HCT116 (cell line): ENCODE results near the gene CIART. TPM values are rescaled to one million over a fixed set of nuclear protein-coding genes. Genes with fewer than 3 reads are reported as not detected.

Source experiments
- ATAC-seq: fragments of 200-7000 bp; cut with Tn5 transposase; 2 replicates; pipeline ENCODE4 v1.9.1; 2020; ENCODE audit warnings: mild to moderate bottlenecking, moderate library complexity
- BruUV-seq: library from RNA; stranded (reverse); fragments of 400-500 nt; replicated peaks from 2 replicates; lab custom pipeline; 2021; lab: Mats Ljungman, UMichigan
- CTCF ChIA-PET: fragments of 300-600 bp; sonication (Branson Sonifier 250); formaldehyde crosslinking; loops from one replicate; lab custom pipeline; 2021; ENCODE audit warnings: antibody characterized with exemption; lab: Charles Lee
- POLR2A ChIA-PET: fragments of 300-600, 350-600 bp; sonication (Branson Sonifier 250); formaldehyde crosslinking; loops from one replicate; lab custom pipeline; 2021; ENCODE audit warnings: antibody characterized with exemption; lab: Charles Lee
- RAD21 ChIA-PET, 2 experiments: fragments of 300-600 bp; sonication (Branson Sonifier 250); formaldehyde crosslinking; loops; one replicate each; lab custom pipeline; 2023; ENCODE audit warnings: low total read pairs in 2 of 2; ENCODE audit not compliant: uncharacterized antibody in 2 of 2, unreplicated experiment in 2 of 2, low non-redundant PET in 1 of 2; lab: Charles Lee
- DNase-seq: peaks from one replicate; pipeline ENCODE4 v3.0.0-alpha.2; 2010; ENCODE audit warnings: low read depth, low spot score
- H2AFZ ChIP-seq: fragments of 200-600 bp; shearing (Covaris generic), sonication (generic); 2 replicates; pipeline ENCODE4 v1.6.1; 2017; ENCODE audit warnings: low read depth, mixed run types, mixed read lengths, antibody characterized with exemption, low read length; ENCODE audit not compliant: poor library complexity, severe bottlenecking
- H3K27ac ChIP-seq: 2 replicates; pipeline ENCODE4 v1.5.1; 2012; ENCODE audit warnings: low read depth, low read length
- H3K27me3 ChIP-seq: fragments of 200-600 bp; sonication (generic); 2 replicates; pipeline ENCODE4 v1.6.1; 2016; ENCODE audit warnings: mixed run types, low read length, mixed read lengths; ENCODE audit not compliant: insufficient read depth
- H3K36me3 ChIP-seq, 2 experiments: fragments of 200-500 bp in 1 of 2; fragments of 200-600 bp in 1 of 2; sonication (Bioruptor generic) in 1 of 2; sonication (generic) in 1 of 2; 2 replicates each; pipeline versions ENCODE4 v1.5.1 to v1.6.1; 2014 to 2016; ENCODE audit warnings: low read length in 2 of 2, inconsistent platforms in 1 of 2, mixed read lengths in 1 of 2, mixed run types in 1 of 2; ENCODE audit not compliant: insufficient read depth in 2 of 2, control insufficient read depth in 1 of 2
- H3K4me1 ChIP-seq, 2 experiments: fragments of 200-600 bp in 1 of 2; sonication (generic) in 1 of 2; 2 replicates each; pipeline versions ENCODE4 v1.5.1 to v1.6.1; 2012 to 2017; ENCODE audit warnings: low read length in 2 of 2, inconsistent platforms in 1 of 2, mild to moderate bottlenecking in 1 of 2, mixed read lengths in 1 of 2, mixed run types in 1 of 2, moderate library complexity in 1 of 2; ENCODE audit not compliant: insufficient read depth in 2 of 2, control insufficient read depth in 1 of 2
- H3K4me2 ChIP-seq: fragments of 200-600 bp; sonication (generic); 2 replicates; pipeline ENCODE4 v1.6.1; 2017; ENCODE audit warnings: mixed run types, low read length, mixed read lengths
- H3K4me3 ChIP-seq, 2 experiments: fragments of 200-600 bp in 1 of 2; sonication (generic) in 1 of 2; replicated peaks in 1 of 2; 2 replicates each; pipeline ENCODE4 v1.5.1; 2011 to 2016; ENCODE audit warnings: low read length in 2 of 2, control low read depth in 1 of 2, low read depth in 1 of 2, mild to moderate bottlenecking in 1 of 2, mixed read lengths in 1 of 2, mixed run types in 1 of 2
- H3K79me2 ChIP-seq: fragments of 200-600 bp; sonication (generic); 2 replicates; pipeline ENCODE4 v1.6.1; 2017; ENCODE audit warnings: mild to moderate bottlenecking, mixed run types, low read length, moderate library complexity, mixed read lengths; ENCODE audit not compliant: insufficient read depth
- H3K9ac ChIP-seq: fragments of 200-600 bp; sonication (generic); 2 replicates; pipeline ENCODE4 v1.6.1; 2016; ENCODE audit warnings: low read length, mixed read lengths
- H3K9me2 ChIP-seq: fragments of 200-600 bp; sonication (generic), shearing (Covaris generic); 2 replicates; pipeline ENCODE4 v1.6.1; 2017; ENCODE audit warnings: mixed run types, mild to moderate bottlenecking, moderate library complexity; ENCODE audit not compliant: insufficient read depth
- H3K9me3 ChIP-seq, 2 experiments: fragments of 200-500 bp in 1 of 2; fragments of 200-600 bp in 1 of 2; sonication (Bioruptor generic) in 1 of 2; sonication (generic) in 1 of 2; 2 replicates each; pipeline ENCODE4 v1.6.1; 2014 to 2017; ENCODE audit warnings: low read length in 2 of 2, mixed read lengths in 2 of 2, inconsistent platforms in 1 of 2, low read depth in 1 of 2, mild to moderate bottlenecking in 1 of 2, mixed run types in 1 of 2, moderate library complexity in 1 of 2; ENCODE audit not compliant: control insufficient read depth in 1 of 2, insufficient read depth in 1 of 2
- H4K20me1 ChIP-seq: fragments of 200-600 bp; sonication (generic), shearing (Covaris generic); 2 replicates; pipeline ENCODE4 v1.6.1; 2017; ENCODE audit warnings: mixed run types, mild to moderate bottlenecking, moderate library complexity; ENCODE audit not compliant: insufficient read depth
- CBX3 ChIP-seq: IDR thresholded peaks from 2 replicates; pipeline ENCODE4 v1.6.1; 2012; ENCODE audit warnings: low read depth
- EGR1 ChIP-seq: IDR thresholded peaks from 2 replicates; pipeline ENCODE4 v1.6.1; 2012; ENCODE audit warnings: low read depth
- EZH2phosphoT487 ChIP-seq: fragments of 200-600 bp; IDR thresholded peaks from 2 replicates; pipeline ENCODE4 v1.6.1; 2018; ENCODE audit warnings: antibody characterized with exemption, borderline replicate concordance
- JUND ChIP-seq: IDR thresholded peaks from 2 replicates; pipeline ENCODE4 v1.6.1; 2012
- POLR2AphosphoS5 ChIP-seq: IDR thresholded peaks from 2 replicates; pipeline ENCODE4 v1.6.1; 2011; ENCODE audit warnings: mild to moderate bottlenecking, low read depth, low read length, moderate library complexity
- SP1 ChIP-seq: IDR thresholded peaks from 2 replicates; pipeline ENCODE4 v1.6.1; 2012; ENCODE audit warnings: low read depth
- TCF7L2 ChIP-seq: IDR thresholded peaks from 2 replicates; pipeline ENCODE4 v1.7.0; 2011; ENCODE audit warnings: borderline replicate concordance, inconsistent platforms; ENCODE audit not compliant: insufficient read depth, insufficient read length; ENCODE audit errors: extremely low read depth
- YY1 ChIP-seq: IDR thresholded peaks from 2 replicates; pipeline ENCODE4 v1.6.1; 2011; ENCODE audit warnings: low read length, low read depth, moderate library complexity, mild to moderate bottlenecking; ENCODE audit not compliant: insufficient replicate concordance; ENCODE audit errors: extremely low read depth
- ZFX ChIP-seq: fragments of 450-650 bp; IDR thresholded peaks from 2 replicates; pipeline ENCODE4 v1.6.1; 2017
- intact Hi-C: fragments of 100-400 bp; cut with micrococcal nuclease; formaldehyde crosslinking; loops from 2 replicates; pipeline ENCODE4 v1.10.0; 2022
- total RNA-seq: library from RNA; stranded (reverse); gene quantifications from one replicate; pipeline ENCODE4 v1.2.1, GENCODE V29; 2021; ENCODE audit not compliant: unreplicated experiment
- TF ChIP-seq, protein P1 (sequence below): IDR thresholded peaks from 2 replicates; pipeline ENCODE4 v1.6.1; 2011; ENCODE audit warnings: mild to moderate bottlenecking, low read length, moderate library complexity; ENCODE audit not compliant: insufficient replicate concordance; ENCODE audit errors: extremely low read depth
- TF ChIP-seq, protein P2 (sequence below): IDR thresholded peaks from 2 replicates; pipeline ENCODE4 v1.6.1; 2012; ENCODE audit warnings: low read depth
- TF ChIP-seq, protein P3 (sequence below): IDR thresholded peaks from 2 replicates; pipeline ENCODE4 v1.6.1; 2012
- TF ChIP-seq, protein P4 (sequence below): IDR thresholded peaks from 2 replicates; pipeline ENCODE4 v1.6.1; 2012

The CIART gene
- total RNA-seq, 1 experiment from 2014 or later = 0.22 TPM

DNA sequence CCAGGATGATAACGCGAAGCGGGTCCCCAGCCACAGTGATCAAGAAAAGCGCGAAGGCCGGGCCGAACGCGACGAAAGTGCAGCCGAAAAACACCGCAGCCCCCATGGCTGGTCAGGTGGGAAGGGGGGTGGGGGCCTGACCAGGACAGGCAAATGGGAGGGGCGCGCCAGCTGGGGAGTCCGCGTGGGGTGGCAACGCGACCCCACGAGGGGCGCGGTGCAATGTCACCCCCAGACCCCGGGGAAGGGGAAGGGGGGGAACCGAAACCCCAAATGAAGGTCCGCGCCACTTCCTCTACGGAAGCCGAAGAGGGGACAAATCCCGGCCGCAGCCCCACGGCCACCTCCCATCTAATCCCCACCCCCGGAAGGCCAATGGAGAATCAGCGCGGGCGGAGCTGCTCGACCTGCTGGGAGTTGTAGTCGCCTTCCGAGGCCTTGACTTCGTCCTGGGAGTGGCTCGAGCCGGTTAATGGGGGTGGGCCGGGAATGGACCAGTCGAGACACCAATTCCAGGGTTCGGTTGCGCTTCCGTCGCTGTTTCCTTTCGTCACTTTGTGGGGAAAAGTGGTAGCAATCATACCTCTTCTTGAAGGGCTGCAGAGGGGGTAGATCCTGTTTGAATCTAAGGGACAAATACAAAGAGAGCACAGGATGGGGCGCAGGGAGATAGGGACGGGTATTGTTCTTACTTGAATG is 13.5 kb upstream of the CIART start, which contains the start of gene APH1A:
TSS of gene APH1A (minus strand) at position 312 of the 699 bp plus-strand sequence. CDS start at position 106, 206 bp downstream.
- Histone ChIP-seq H3K9me2 (no peaks in the 10 kb centered on the region), H3K36me3 (peaks cover 3 to 15% of the 10 kb centered on the region in 2 experiments; a peak in 2 of 4 replicates), H3K4me1 (peaks cover 22 to 33% of the 10 kb centered on the region in 2 experiments), H3K79me2 (peaks cover 22% of the 10 kb centered on the region), H4K20me1 (no peaks in the 10 kb centered on the region), H3K27ac (peak within 1 kb of the TSS; percentile 69), H2AFZ (peak within 1 kb of the TSS; percentile 47), H3K4me2 (peak within 1 kb of the TSS; percentile 99), H3K9ac (peak within 1 kb of the TSS; percentile 97), H3K27me3 (no peaks in the 10 kb centered on the region), H3K4me3 (peak within 1 kb of the TSS; percentile 93 to 100), H3K9me3 (no peaks in the 10 kb centered on the region)
- ATAC-seq = peak; percentile 98
- RAD21 ChIA-PET = no interaction called here
- intact Hi-C loops = no loop called here
- CTCF ChIA-PET = interaction anchor here (1.0 kb wide), 1 partner anchor 13 kb away, joined by 5 read pairs; no protein-coding TSS in a partner anchor
- TF ChIP-seq ZFX = peak; percentile 54; the same call in 1 of the 2 replicates
- no peak for TF ChIP-seq EZH2phosphoT487
- peak; percentile 64 for TF ChIP-seq POLR2AphosphoS5
- peak; percentile 80 for TF ChIP-seq YY1
- TF ChIP-seq SP1 = peak; percentile 87
- no peak for TF ChIP-seq JUND
- TF ChIP-seq, protein P1, sequence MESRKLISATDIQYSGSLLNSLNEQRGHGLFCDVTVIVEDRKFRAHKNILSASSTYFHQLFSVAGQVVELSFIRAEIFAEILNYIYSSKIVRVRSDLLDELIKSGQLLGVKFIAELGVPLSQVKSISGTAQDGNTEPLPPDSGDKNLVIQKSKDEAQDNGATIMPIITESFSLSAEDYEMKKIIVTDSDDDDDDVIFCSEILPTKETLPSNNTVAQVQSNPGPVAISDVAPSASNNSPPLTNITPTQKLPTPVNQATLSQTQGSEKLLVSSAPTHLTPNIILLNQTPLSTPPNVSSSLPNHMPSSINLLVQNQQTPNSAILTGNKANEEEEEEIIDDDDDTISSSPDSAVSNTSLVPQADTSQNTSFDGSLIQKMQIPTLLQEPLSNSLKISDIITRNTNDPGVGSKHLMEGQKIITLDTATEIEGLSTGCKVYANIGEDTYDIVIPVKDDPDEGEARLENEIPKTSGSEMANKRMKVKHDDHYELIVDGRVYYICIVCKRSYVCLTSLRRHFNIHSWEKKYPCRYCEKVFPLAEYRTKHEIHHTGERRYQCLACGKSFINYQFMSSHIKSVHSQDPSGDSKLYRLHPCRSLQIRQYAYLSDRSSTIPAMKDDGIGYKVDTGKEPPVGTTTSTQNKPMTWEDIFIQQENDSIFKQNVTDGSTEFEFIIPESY = peak; percentile 74
- TF ChIP-seq, protein P2, sequence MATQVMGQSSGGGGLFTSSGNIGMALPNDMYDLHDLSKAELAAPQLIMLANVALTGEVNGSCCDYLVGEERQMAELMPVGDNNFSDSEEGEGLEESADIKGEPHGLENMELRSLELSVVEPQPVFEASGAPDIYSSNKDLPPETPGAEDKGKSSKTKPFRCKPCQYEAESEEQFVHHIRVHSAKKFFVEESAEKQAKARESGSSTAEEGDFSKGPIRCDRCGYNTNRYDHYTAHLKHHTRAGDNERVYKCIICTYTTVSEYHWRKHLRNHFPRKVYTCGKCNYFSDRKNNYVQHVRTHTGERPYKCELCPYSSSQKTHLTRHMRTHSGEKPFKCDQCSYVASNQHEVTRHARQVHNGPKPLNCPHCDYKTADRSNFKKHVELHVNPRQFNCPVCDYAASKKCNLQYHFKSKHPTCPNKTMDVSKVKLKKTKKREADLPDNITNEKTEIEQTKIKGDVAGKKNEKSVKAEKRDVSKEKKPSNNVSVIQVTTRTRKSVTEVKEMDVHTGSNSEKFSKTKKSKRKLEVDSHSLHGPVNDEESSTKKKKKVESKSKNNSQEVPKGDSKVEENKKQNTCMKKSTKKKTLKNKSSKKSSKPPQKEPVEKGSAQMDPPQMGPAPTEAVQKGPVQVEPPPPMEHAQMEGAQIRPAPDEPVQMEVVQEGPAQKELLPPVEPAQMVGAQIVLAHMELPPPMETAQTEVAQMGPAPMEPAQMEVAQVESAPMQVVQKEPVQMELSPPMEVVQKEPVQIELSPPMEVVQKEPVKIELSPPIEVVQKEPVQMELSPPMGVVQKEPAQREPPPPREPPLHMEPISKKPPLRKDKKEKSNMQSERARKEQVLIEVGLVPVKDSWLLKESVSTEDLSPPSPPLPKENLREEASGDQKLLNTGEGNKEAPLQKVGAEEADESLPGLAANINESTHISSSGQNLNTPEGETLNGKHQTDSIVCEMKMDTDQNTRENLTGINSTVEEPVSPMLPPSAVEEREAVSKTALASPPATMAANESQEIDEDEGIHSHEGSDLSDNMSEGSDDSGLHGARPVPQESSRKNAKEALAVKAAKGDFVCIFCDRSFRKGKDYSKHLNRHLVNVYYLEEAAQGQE = no peak
- peak; percentile 68; the same call in 1 of the 2 replicates for TF ChIP-seq CBX3
- TF ChIP-seq, protein P3, sequence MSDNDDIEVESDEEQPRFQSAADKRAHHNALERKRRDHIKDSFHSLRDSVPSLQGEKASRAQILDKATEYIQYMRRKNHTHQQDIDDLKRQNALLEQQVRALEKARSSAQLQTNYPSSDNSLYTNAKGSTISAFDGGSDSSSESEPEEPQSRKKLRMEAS = peak; percentile 62
- TF ChIP-seq TCF7L2 = no peak
- peak; percentile 85 for TF ChIP-seq EGR1
- TF ChIP-seq, protein P4, sequence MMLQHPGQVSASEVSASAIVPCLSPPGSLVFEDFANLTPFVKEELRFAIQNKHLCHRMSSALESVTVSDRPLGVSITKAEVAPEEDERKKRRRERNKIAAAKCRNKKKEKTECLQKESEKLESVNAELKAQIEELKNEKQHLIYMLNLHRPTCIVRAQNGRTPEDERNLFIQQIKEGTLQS = no peak
- DNase-seq = peak; percentile 91
- no TSS peak for BruUV-seq
- POLR2A ChIA-PET = interaction anchor here (1.0 kb wide), 1 partner anchor 12 kb away, joined by 3 read pairs; no protein-coding TSS in a partner anchor
